ENCODE data around the gene SGMS1.
"Not testable (repeated sequence)": the region's sequence is repeated elsewhere in the genome, so short reads cannot be mapped to it uniquely, and the experiment has no call there.

SGMS1 gene

DNA sequence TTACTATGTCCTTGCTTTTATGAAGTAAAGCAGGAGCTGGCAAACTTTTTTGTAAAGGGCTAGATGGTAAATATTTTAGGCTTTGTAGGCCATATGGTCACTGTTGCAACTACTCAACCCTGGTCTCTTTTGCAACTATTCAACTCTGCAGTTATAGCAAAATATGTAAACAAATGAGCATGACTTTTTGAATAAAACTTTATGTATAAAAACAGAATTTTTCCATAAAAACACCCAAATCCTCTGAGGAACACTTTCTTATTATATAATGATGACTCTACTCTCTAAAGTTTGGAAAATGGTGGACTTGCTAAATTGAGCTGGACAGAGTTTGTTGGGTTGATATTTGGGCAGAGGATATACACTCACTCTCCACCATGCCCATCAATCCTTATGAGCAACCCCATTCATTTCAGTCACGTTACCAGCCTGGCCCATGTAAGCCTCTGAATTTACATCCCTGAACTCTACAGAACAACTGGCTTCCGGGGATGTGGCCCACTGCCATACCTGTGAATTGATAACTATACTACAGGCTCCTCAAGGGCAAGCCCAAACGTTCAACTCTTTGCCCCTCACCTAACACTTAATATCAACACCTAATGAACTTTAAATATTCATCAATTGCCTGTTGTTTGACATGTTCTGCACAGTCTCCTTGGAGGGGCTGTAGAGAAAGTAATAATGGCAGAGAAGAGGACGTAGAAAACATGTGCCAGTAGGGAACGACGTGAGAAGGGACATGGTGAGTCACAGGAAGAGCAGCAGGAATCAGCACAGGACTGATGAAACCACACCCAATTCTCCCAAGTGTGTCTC lies 37.6 kb downstream of the SGMS1 start:
- no peak for DNase-seq (ENCODE audit: extremely low read depth in 1 of 2, low read depth in 1 of 2)

DNA sequence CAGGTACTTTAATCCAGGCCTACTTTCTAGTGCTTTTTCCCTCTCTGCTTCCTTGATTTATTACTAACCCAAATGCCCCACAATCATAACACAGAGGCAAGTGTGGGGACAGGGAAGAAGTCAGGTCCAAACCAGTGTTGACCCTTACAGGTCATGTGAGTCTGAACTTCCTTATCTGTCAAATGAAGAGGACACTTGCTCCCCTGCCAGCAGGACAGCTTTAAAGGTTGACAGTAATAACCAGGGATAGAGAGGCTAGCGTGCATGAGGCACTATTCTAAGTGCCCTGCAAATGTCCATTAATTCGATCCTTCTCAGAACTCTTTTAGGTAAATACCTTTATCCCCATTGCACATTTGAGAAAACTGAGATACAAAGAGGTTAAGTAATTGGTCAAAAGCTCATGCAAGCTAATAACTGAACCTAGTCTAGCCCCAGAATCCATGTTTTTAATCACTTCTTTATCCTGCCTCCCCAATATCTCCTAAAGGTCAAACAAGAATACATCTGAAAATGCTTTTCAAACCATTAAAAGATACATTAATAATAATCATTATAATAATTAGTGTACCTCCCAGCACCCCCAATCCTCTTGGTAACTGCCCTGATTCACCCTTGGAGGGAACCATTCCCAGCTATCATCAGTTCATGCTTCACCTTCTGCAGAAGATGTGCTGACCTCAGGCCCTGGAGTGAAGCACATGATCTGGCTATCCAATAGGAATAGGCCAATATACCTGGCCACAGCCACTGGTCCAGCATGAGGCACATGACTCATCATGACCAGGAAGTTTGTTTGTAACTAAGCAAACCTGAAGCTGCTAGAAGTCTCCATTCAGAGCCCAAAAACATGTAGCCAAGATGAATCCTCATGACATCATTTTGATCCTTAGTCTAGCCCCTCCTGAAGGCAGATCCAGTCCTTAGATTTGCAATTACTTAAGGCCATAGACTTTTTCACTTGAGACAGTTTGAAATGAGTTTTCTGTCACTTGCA lies 40.7 kb downstream of the SGMS1 start:
- DNase-seq (ENCODE audit: extremely low read depth in 1 of 2, low read depth in 1 of 2) = no peak

DNA sequence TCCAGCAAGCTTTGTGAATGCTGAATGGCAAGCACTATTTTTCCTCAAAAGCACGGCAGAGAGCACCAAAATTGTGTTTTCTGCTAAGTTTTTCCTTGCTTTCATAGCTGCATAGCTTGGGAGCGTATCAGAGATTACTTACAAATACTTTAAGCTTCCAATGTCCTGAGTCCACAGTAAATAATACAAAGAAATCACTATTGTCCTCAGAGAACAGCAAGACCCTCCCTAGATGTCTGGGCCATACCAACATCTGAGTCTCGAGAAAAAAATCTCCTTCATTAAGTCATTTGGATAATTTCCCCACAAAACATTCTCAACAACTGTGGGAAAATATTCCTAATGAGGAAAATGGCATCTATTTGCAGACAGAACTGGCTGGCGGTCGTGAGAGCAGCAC lies 41.7 kb downstream of the SGMS1 start:
- DNase-seq (ENCODE audit: extremely low read depth in 1 of 2, low read depth in 1 of 2) = no peak

DNA sequence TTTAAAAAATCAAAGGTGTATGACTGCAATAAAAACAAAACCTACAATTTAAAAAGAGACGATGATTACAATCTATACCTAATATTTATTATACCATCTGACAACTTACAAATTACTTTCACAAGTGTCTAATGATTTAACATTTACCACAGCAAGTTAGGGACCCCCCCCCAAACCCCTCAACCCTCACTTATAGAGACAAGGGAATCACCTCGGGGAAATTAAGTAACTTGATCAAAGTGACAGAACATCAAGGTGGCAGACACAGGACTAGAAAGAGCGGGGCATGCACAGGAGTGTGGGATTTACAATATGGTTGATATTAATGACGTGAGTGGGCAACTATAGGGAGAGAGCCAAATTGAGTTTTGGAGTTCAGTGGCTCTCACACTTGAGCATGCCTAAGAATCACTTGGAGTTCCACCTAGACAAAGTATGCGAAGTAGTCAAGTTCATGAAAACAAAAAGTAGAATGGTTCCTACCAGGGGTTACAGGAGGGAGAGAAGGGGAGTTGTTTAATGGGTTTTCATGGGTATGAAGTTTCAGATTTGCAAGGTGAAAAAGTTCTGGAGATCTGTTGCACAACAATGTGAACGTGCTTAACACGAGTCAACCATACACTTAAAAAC lies 43.4 kb downstream of the SGMS1 start:
- DNase-seq (ENCODE audit: extremely low read depth in 1 of 2, low read depth in 1 of 2) = no peak

DNA sequence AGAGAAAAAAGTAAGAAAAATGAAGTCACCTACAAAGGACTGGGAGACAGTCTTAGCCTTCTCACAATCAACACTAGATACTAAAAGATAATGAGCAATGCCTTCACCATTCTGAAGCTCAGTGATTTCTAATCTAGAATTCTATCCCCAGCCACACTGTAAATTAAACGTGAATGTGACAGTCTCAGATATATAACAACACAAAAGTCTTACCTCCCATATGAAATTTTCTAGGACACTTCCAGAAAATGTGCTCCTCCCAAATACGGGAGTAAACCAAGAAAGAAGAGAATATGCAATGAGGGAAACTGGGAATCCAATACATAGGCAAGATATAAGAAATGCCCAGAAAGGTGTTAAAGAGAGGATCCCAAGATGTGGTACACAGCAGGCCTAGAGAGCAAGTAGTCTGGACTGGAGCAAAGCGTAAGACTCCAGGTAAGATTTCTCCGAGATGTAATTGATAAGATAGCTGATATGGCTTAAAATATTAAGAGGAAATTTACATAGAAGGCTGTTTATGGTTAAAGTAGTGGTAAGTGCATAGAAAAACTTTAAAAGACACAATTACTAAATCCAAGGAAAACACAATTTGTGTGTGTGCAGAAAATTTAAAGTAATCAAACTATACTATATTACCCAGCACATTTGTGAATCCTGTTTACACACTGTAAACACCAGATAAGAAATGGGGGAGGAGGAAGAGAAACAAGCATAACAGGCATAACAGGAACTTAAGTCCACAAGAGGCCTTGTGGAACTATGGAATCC lies 44.1 kb downstream of the SGMS1 start:
- DNase-seq (ENCODE audit: extremely low read depth in 1 of 2, low read depth in 1 of 2) = no peak

DNA sequence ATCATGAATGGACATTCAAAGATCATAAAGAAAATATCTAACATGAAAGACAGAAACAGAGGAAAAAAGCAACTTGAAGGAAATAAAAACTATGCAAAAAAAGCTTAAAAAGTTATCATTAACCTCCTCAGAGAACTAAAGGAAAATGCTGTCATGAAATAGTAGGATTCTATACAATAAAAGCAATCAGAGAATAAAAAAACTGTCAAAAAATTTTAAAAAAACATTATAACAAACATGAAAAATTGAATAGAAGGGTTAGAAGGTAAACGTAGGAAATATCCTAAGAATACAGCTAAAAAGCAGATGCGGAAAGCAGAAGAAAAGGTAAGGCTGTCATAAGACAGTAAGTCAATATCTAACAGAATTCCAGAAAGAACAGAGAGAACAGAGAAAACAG lies 44.8 kb downstream of the SGMS1 start:
- DNase-seq (ENCODE audit: extremely low read depth in 1 of 2, low read depth in 1 of 2) = no peak

DNA sequence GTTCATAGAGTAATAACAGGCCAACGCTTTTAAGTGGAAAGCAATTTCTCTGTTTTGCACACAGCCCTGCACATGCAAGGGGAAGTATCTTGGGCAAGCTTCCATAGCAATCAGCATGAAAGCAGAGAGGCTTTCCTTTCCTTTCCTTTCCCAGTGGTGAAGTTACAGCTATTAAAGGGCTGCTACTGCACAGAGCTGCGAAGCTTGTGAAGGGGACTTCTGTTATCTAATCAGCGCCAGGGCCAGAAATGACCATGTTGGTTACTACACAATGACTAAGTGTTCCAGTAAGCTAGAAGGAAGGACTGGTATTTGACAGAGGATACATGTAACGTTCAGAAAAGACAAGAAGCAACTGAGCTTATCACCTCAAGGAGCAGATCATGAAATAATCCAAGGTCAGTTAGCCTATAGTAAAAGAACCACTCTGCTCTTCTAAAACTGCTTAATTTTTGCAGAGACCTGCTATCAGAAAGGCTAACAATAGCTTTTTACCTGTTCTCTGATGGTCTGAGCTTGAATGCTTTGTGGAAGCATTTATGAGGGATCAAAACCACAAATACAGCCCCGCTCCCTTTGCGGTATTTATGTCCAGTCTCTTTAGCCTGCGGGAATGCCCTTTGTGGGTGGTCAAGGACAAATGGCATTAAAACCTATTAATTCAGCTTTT lies 45.9 kb downstream of the SGMS1 start:
- no peak for DNase-seq (ENCODE audit: extremely low read depth in 1 of 2, low read depth in 1 of 2)

DNA sequence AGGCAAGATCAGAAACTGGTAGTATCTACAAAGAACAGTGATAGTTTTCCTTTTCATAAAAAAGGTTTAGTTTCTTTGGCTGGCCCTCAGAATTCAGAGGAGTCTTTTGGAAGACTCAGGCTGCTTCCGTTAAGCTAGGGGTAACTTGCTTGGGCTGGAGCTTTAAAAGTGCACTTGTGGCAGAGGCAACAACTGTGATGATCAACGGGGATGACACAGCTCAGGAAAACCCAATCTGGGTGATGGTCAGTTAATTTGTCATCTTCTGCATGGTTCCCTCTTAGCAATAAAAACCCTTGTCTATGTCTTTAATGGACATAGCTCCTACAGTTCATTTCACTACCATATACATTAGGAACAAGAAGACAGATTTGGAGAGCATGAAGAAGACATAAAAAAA lies 46.7 kb downstream of the SGMS1 start:
- no peak for DNase-seq (ENCODE audit: extremely low read depth in 1 of 2, low read depth in 1 of 2)

DNA sequence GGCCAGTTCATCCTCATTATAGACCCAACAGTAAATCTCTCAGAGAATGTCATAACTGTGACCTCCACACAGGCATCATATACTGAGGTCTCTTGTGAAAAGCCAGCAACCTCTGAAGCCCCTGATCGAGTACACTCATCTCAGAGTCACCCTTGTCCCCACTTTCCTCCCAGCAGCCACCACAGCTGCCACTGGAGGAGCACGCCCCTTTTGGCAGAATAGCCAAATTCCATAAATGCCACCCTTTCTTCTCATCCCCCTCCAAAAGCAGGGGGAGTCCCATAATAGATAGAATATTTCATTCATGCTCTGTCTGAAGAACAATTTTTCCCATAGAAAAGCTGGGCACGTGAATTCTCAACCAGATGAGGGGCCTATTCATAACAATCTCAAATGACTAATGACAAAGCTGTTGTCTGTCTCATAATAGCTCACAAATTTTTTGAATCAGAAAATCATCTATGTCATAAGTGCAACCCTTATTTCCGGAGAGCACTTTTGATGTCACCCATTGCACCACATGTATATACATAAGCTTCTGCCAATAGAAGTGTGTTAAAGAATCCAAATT lies 47.4 kb downstream of the SGMS1 start:
- DNase-seq (ENCODE audit: extremely low read depth in 1 of 2, low read depth in 1 of 2) = no peak

DNA sequence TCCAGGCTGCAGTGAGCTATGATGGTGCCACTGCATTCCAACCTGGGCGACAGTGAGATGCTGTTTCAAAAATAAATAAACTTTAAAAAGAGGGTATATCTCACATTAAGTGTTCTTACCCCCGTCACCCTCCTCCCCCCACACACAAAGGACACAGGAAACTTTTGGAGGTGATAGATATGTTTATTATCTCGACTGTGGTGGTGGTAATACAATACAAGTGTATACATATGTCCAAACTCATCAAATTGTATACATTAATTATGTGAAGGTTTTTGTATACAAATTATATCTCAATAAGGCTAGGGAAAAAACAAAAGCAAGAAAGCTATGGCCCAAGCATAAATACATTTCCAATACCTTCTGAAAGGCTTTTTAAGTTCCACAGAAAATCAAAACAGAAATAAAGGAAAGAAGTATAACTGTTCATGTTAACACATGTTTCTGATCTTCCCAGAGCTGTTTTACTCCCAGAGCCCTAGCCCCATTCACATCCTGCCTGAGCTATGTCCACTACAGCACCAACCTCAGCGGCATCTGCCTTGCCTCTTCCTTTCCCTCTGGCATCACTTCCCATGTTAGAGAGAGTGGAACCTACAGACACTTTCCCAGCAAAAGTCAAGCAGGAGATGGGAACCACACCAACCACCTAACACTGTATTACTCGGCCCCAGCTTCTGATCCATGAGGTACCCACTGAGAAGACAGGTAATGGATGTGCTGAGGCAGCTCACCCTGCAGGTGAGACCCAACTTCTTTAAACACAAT lies 48.1 kb downstream of the SGMS1 start:
- no peak for DNase-seq (ENCODE audit: extremely low read depth in 1 of 2, low read depth in 1 of 2)

DNA sequence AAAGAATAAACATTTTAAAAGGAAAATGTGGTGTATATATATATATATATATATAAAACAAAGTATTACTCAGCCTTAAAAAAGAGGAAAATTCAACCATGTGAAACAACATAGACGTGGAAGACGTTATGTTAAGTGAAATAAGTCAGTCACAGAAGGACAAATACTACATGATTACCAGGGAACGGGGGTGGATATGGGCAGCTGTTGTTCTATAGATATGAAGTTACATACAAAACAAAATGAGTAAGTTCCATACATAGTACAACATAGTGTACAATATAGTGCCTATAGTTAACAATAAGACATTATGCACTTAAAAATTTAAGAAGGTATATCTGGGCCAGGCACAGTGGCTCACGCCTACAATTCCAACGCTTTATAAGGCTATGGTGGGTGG lies 48.8 kb downstream of the SGMS1 start:
- no peak for DNase-seq (ENCODE audit: extremely low read depth in 1 of 2, low read depth in 1 of 2)

DNA sequence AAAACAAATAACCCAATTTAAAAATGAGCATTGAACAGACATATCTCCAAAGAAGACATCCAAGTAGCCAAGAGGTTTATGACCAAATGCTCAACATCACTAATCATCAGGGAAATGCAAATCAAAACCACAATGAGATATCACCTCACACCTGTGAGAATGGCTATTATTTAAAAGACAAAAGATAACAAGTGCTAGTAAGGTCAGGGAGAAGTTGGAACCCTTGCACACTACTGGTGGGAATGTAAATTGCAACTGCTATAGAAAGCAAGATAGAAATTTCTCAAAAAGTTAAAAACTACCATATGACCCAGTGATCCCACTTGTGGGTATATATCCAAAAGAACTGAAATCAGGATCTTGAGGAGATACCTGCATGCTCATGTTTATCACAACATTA lies 49.5 kb downstream of the SGMS1 start:
- DNase-seq (ENCODE audit: extremely low read depth in 1 of 2, low read depth in 1 of 2) = no peak

DNA sequence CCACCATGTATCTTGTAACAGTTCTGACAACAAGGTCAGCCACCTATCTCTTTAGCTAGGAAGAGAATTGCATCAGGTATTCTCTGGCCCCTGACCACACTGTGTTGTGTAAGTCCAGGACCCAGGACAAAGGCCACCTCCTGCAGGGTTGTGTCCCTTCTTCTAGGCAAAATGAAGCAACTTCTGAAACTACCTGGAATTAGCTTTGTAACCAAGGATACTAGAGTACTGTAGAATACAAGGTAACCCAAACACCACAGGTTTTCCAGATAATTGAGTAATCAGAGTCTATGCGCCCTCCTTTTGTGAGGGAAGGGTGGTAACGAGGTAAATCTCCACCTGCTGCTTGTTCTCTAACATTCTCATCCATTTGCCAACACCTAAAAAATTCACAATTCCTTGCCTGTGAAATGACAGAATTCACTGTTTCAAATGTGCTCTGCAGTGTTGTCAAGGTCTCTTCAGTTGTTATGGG lies 51.7 kb downstream of the SGMS1 start:
- DNase-seq (ENCODE audit: extremely low read depth in 1 of 2, low read depth in 1 of 2) = no peak

DNA sequence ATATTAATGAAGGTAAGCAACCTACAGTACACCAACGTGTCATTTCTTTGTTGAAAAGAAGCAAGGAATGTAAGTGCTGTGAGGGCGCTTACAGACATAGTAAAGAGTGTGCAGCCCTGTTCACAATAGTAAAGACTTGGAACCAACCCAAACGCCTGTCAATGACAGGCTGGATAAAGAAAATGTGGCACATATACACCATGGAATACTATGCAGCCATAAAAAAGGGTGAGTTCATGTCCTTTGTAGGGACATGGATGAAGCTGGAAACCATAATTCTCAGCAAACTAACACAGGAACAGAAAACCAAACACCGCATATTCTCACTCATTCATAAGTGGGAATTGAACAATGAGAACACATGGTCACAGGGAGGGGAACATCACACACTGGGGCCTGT lies 55.0 kb downstream of the SGMS1 start:
- not testable (repeated sequence) for DNase-seq (ENCODE audit: extremely low read depth in 1 of 2, low read depth in 1 of 2)

DNA sequence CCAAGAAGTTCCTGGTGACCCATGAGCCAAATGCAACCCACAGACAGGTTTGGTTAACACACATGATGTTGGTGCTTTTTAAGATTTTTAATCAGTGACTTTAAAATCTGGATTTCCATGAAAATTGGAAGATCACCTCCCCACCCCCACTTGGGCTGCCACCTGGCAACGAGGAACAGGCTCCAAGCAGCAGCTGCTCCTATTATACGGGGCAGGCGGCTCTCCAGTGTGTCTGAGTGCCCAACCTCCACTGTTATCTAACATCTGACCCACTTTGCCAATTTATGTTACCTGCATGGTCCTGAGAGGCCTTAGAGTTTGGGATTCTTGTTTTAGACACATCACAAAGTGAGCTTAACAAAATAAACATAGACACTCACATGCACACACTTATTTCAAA lies 56.4 kb downstream of the SGMS1 start:
- DNase-seq (ENCODE audit: extremely low read depth in 1 of 2, low read depth in 1 of 2) = no peak

DNA sequence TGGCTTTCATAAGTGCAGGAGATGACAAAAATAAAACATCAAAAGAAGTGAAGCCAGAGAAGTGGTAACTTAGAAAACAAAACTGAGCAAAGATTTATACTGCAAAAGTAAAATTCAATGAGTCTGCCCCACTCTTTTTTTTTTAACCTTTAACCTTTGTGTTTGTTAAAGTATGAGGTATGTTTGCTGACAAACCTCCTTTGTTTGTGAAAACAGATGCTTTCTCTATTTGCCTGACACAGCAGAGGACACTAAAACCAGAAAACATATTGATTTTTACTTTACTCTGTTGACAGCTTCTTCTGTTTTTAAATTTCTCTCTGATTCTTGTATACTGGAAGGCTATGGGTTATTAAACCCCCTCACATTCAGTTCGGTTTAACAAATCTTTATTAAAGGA lies 57.6 kb downstream of the SGMS1 start:
- DNase-seq (ENCODE audit: extremely low read depth in 1 of 2, low read depth in 1 of 2) = no peak

DNA sequence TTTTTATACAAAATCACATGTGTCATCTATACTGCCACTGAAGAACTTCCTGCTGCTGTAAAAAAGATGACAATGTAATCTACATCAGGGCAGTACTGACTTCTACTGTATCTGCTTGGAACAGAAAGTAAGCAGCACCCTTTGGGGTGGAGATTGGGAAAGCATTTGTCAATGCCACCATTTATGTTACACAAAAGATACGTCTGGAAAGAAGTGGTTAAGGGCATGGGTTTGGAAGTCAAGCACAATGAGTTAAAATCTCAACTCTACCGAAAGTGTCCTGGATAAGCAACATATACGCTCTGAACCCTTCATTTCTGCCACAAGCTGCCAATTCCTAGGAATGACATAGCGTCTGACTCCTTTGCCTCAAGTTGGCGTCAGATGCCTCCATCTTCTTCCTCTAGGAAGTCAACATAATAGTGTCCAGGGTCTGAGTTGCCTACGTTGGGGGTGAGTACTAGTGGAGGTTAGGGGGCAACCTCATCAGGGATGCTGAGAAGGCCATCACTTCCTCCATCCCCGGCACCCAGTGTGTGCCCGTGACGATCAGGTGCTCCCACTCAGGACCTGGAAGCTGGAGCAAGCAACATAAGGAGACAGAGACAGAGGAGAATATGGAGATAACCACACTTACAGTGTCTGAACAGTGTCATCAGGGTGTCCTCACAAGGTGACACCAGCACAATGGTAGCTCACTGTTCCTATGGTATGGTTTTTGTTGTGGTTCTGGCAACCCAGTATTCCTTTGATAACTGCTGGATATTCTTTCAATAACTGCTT lies 58.3 kb downstream of the SGMS1 start:
- no peak for DNase-seq (ENCODE audit: extremely low read depth in 1 of 2, low read depth in 1 of 2)

DNA sequence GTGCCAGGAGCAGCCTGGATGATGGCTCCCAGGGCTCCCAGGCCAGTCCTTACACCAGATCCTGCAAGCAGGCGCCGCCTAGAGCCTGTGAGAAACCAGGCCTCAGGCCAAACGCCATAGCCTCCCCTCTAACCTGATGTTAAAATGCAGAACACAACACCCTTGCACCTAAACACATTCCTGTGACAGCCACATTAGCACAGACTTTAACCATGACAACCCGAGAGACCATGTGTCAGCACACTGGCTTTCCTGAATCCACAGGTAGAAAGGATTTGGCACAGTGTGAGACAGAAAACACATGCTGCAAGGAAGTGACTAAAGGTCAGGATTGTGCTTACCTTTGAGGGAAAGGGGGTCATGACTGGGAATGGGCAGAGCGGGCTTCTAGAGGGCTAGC lies 59.9 kb downstream of the SGMS1 start:
- DNase-seq (ENCODE audit: extremely low read depth in 1 of 2, low read depth in 1 of 2) = no peak

Measured in activated CD8-positive, alpha-beta memory T cell treated with anti-CD3 and anti-CD28 coated beads for 1 hour (primary cell).